Heart right ventricle (tissue), 16 donors: ENCODE measurements around the gene PRKCD. TPM values are rescaled to one million over a fixed set of nuclear protein-coding genes. Genes with fewer than 3 reads are reported as not detected.
A peak's percentile ranks its signal among the peaks of the same experiment; 100 is the strongest.

ENCODE experiments used
- ATAC-seq, 8 donors: fragments of 200-7000 bp; cut with Tn5 transposase; one replicate each; pipeline ENCODE4 v1.9.1; 2020; ENCODE audit warnings: mild to moderate bottlenecking in 8 of 8, moderate library complexity in 8 of 8, moderate number of reproducible peaks in 1 of 8
- DNase-seq, 2 donors: peaks; one replicate each; pipeline ENCODE4 v3.0.0-alpha.2; 2020
- H3K27ac ChIP-seq, 10 donors: fragments of 200-600 bp; sonication (generic) in 2 of 10; one replicate each; pipeline versions ENCODE4 v1.5.0 to v1.8.0; 2020 to 2022; ENCODE audit warnings: mild to moderate bottlenecking in 3 of 10
- H3K27me3 ChIP-seq, 7 donors: fragments of 200-600 bp; one replicate each; pipeline ENCODE4 v1.8.0; 2021 to 2022; ENCODE audit warnings: mild to moderate bottlenecking in 2 of 7
- H3K36me3 ChIP-seq, 9 donors: fragments of 200-600 bp; sonication (generic) in 1 of 9; one replicate each; pipeline versions ENCODE4 v1.5.0 to v1.8.0; 2020 to 2022; ENCODE audit warnings: mild to moderate bottlenecking in 2 of 9
- H3K4me1 ChIP-seq, 9 donors: fragments of 200-600 bp; sonication (generic) in 1 of 9; one replicate each; pipeline versions ENCODE4 v1.5.0 to v1.8.0; 2020 to 2022; ENCODE audit warnings: mild to moderate bottlenecking in 4 of 9
- H3K4me3 ChIP-seq, 10 donors: fragments of 200-600 bp; sonication (generic) in 2 of 10; one replicate each; pipeline versions ENCODE4 v1.5.0 to v1.8.0; 2020 to 2022; ENCODE audit warnings: mild to moderate bottlenecking in 7 of 10, moderate library complexity in 2 of 10
- H3K9me3 ChIP-seq, 11 donors: fragments of 200-600 bp in 10 of 11; sonication (generic) in 2 of 11; one replicate each; pipeline versions ENCODE4 v1.5.0 to v1.8.0; 2013 to 2022; ENCODE audit warnings: mild to moderate bottlenecking in 2 of 11, control low read depth in 1 of 11, moderate library complexity in 1 of 11
- WGBS, 2 donors: extraction: QIAGEN DNeasy Blood & Tissue Kit; methylation state at CpG; one replicate each; pipeline ENCODE4 v1.1.7; 2013; ENCODE audit warnings: inconsistent platforms in 1 of 2; 5-methylcytosine and 5-hydroxymethylcytosine counted together
- intact Hi-C, 10 donors: fragments of 100-400 bp; cut with DNase I; formaldehyde crosslinking; loops; one replicate each; pipeline versions ENCODE4 v1.11.1 to v1.14.2; 2022
- polyA plus RNA-seq, 2 donors: library from polyadenylated mRNA; stranded (reverse); fragments of 200-250 nt; gene quantifications; one replicate each; pipeline ENCODE4 v1.2.3, GENCODE V29; 2013
- total RNA-seq, 10 donors: library from RNA; stranded (reverse); fragmentation: NEBNext Ultra II Directional in 3 of 10; extraction: Animal tissue kit (Norgen Biotek cat#: 25700) in 3 of 10; gene quantifications; one replicate each; pipeline versions ENCODE4 v1.2.1 to v1.2.4, GENCODE V29; 2021 to 2023
- TF ChIP-seq, protein P1 (sequence below), 9 donors: fragments of 200-600 bp; sonication (generic) in 2 of 9; IDR thresholded peaks; one replicate each; pipeline versions ENCODE4 v1.5.0 to v1.8.0; 2021 to 2022; ENCODE audit warnings: antibody characterized with exemption in 9 of 9, mild to moderate bottlenecking in 5 of 9, moderate library complexity in 1 of 9
- donor health status: Arrhythmogenic right ventricular cardiomyopathy.
- donor health status: ischemic (EF 13 %, LVEDD 7.1; RV severe dilation, severe dysfunction).
- donor health status: healthy with polysubstance abuse.
- donor health status: DM: no; HTN: yes; CAD: no.
- donor health status: DM: no; HTN: no; CAD: no.
- donor health status: ischemic (EF 25% LVEDD 6.9; RV normal size, moderate dysfunction).
- donor health status: ischemic (EF 25% LVEDD 5.7; RV mildly dilated, moderate dysfunction).
- donor health status: healthy.
- donor health status: DM: yes; HTN: yes; CAD: no.
- donor health status: Ischemic cardiomyopathy.
- donor health status: ischemic (EF 35%, LVEDD 5.7; RV mildly dilated, moderate dysfunction).
- donor health status: nonischemic (EF 11% LVEDD 7.7; RV severe dilation, severe dysfunction).
- donor health status: DM: yes; HTN: yes; CAD: no.
- donor health status: PGD.
- donor health status: ischemic (EF 29% LVEDD 5.4; RV normal size, mild dysfunction).
- donor health status: nonischemic (EF 23%, LVEDD 6.1; RV moderate dilation, normal function).

The PRKCD gene
- total and polyA plus RNA-seq, 12 donors, result 6.6 to 28.3 (median 8.3) TPM

GRCh38 chr3:53238051-53238850 is 77.2 kb downstream of the PRKCD start:
- H3K4me1 ChIP-seq, result peaks cover 7 to 88% (median 40%) of the 10 kb centered on the region in 9 donors
- ATAC-seq (peak in 2 of 8 donors; percentile 3 to 10), DNase-seq (no peak)
- WGBS, 2 donors, result 87 to 96% methylated on average over 6 of the region's 6 CpGs
- intact Hi-C loops, result no loop called here
- TF ChIP-seq, protein P1, sequence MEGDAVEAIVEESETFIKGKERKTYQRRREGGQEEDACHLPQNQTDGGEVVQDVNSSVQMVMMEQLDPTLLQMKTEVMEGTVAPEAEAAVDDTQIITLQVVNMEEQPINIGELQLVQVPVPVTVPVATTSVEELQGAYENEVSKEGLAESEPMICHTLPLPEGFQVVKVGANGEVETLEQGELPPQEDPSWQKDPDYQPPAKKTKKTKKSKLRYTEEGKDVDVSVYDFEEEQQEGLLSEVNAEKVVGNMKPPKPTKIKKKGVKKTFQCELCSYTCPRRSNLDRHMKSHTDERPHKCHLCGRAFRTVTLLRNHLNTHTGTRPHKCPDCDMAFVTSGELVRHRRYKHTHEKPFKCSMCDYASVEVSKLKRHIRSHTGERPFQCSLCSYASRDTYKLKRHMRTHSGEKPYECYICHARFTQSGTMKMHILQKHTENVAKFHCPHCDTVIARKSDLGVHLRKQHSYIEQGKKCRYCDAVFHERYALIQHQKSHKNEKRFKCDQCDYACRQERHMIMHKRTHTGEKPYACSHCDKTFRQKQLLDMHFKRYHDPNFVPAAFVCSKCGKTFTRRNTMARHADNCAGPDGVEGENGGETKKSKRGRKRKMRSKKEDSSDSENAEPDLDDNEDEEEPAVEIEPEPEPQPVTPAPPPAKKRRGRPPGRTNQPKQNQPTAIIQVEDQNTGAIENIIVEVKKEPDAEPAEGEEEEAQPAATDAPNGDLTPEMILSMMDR (IDR thresholded peaks at IDR 0.05), result no peak
- H3K4me3 ChIP-seq, result no peak overlapping the region
- H3K36me3 ChIP-seq, result peaks cover 0 to 89% (median 43%) of the 10 kb centered on the region in 9 donors
- no peaks in the 10 kb centered on the region for H3K9me3 ChIP-seq
- peak overlapping the region in 3 of 10 donors; percentile 19 to 73 (median 26) for H3K27ac ChIP-seq
- H3K27me3 ChIP-seq, result no peaks in the 10 kb centered on the region

DNA sequence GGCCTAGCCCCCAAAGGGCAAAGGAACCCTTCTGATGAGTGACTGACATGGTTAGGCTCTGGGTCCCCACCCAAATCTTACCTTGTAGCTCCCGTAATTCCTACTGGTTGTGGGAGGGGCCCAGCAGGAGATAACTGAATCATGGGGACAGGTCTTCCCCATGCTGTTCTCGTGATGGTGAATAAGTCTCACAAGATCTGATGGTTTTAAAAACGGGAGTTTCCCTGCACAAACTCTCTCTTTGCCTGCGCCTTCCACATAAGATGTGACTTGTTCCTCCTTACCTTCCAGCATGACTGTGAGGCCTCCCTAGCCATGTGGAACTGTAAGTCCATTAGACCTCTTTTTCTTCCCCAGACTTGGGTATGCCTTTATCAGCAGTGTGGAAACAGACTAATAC is 77.9 kb downstream of the PRKCD start:
- Histone ChIP-seq H3K4me3 (no peak overlapping the region), H3K9me3 (no peaks in the 10 kb centered on the region), H3K4me1 (peaks cover 7 to 88% (median 46%) of the 10 kb centered on the region in 9 donors), H3K27me3 (no peaks in the 10 kb centered on the region), H3K27ac (peak overlapping the region in 3 of 10 donors; percentile 19 to 73 (median 26)), H3K36me3 (peaks cover 0 to 82% (median 40%) of the 10 kb centered on the region in 9 donors)
- WGBS, 2 donors, result 88 to 91% methylated on average over 4 of the region's 4 CpGs
- DNase-seq (no peak), ATAC-seq (no peak)
- intact Hi-C loops, result no loop called here
- TF ChIP-seq, protein P1 (IDR thresholded peaks at IDR 0.05), result no peak

DNA sequence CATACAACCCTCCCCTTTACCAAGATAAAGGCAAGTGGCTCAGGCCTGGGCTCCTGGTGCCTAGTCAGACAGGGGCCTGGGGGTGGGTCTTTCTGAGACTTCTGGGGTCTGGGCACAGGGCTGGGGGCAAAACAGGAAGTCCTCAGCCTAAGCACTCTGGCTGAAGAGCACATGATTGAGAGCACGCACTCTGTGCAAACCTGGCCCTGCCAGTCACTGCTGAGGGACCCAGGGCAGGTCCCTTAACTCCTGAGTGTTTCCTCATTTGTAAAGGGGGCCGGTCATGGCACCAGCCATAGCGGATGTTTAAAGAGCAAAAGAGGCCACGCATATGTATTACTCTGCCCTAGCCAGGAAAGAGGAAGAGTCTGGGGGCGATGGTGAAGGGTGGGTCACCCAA is 78.8 kb downstream of the PRKCD start:
- no peak for ATAC-seq
- WGBS, 2 donors, result 91 to 97% methylated on average over 5 of the region's 5 CpGs
- Histone ChIP-seq H3K27me3 (no peaks in the 10 kb centered on the region), H3K4me3 (no peak overlapping the region), H3K27ac (peak overlapping the region in 2 of 10 donors; percentile 6 to 64), H3K9me3 (no peaks in the 10 kb centered on the region), H3K36me3 (peaks cover 0 to 73% (median 31%) of the 10 kb centered on the region in 9 donors), H3K4me1 (peaks cover 11 to 93% (median 55%) of the 10 kb centered on the region in 9 donors)
- TF ChIP-seq, protein P1 (IDR thresholded peaks at IDR 0.05), result no peak
- intact Hi-C loops, result no loop called here
- DNase-seq, result no peak

DNA sequence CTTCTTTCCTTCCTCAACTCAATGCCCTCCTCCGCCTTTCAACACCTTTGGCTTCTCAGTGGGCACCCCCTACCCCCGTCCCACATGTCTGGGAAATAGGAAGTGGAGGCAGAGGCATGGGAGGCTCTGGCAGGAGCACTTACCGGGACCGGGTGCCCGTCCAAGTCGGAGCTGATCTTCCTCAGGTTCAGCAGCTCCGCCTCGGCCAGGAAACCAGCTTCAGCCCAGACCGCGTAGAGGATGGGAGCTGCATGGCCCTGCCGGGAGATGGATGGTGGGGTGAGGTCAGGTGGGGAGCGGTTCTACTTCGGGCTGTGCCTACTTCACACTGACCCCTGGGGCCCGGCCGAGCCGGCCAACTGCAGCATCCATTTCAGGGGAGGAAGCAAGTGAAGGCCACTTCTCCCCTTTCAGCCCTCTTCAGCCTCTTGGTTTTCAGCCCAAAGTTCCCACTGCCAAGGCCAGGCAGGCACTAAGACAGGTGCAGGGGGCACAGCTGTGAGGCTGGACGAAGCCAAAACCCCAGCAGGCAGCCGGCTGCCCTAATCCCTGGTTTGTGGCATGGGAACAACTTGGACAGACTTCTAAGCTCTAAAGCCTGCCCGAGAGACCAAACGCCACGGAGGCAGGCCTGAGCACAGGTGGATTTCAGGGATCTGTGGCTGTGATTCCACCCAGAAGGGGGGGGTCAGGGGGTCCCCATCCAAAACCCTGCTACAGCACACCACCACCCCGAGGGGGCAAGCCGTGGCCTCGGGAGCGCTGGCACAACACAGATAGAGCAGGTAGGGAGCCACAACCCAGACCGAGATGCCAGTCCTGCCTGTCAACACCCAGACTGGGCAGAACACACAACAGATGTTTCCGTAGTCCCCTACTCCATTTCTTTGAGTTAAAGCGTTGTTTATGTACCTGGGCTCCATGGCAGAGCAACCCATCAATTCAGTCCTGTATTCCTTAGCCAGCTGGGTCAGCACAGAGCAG is 80.3 kb downstream of the PRKCD start:
- no peak for DNase-seq
- intact Hi-C loops, result no loop called here
- no peaks in the 10 kb centered on the region for H3K27me3 ChIP-seq
- WGBS, 2 donors, result 66 to 82% methylated on average over 26 to 28 of the region's 28 CpGs
- H3K4me3 ChIP-seq, result no peak overlapping the region
- H3K36me3 ChIP-seq, result peaks cover 0 to 63% (median 24%) of the 10 kb centered on the region in 9 donors
- peaks cover 10 to 93% (median 51%) of the 10 kb centered on the region in 9 donors for H3K4me1 ChIP-seq
- H3K9me3 ChIP-seq, result peaks cover 0 to 10% (median 0%) of the 10 kb centered on the region in 11 donors
- ATAC-seq, result peak in 4 of 8 donors; percentile 15 to 57 (median 39)
- peak overlapping the region in 9 of 10 donors; percentile 3 to 73 (median 65) for H3K27ac ChIP-seq
- TF ChIP-seq, protein P1 (IDR thresholded peaks at IDR 0.05), result no peak
